GM19193 (cell line): ENCODE results near the gene KCNIP1.

Source experiments
- POLR2A ChIP-seq: IDR thresholded peaks from 4 replicates; pipeline ENCODE4 v1.6.1; 2011; ENCODE audit not compliant: insufficient read depth, insufficient read length; ENCODE audit errors: extremely low read depth

KCNIP1 gene

DNA sequence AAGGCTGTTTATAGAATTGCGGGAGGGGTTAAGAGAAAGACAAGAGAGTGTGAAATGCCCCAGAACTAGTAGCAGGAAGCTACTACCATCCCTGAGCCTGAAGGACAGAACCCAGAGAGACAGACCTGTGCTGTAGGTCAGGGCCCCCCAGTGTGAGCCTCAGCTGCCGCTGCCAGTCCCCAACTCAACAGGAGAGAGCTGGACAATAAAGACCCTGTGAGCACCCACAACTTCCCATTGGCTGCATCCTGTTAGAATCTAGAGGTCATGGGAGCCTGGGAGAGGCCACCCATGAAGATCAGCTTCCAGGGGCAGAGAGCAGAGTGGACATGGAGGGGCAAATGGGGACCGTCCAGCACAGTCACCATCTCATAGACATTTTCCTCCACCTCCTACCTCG, 152.5 kb downstream of the KCNIP1 start:
- no peak for TF ChIP-seq POLR2A

DNA sequence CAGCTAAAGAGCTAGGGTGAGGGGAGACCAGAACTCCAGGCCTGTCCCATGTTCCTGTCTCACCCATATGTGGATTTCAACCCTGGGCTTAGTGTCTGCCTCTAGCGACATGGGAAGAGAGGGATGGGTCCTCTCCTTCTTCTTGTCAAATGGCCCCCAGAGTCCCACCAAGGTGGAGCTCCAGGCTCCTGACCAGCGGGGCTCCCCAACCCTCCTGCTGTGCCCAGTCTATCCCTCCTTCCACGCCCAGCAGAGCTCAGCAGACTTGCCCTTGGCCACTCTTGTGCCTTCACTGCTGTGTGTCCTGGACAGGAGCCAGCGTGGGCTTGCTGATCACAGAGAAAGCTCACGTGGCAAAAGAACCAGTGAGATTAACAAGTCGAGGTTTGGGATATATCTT, 156.7 kb downstream of the KCNIP1 start:
- no peak for TF ChIP-seq POLR2A

DNA sequence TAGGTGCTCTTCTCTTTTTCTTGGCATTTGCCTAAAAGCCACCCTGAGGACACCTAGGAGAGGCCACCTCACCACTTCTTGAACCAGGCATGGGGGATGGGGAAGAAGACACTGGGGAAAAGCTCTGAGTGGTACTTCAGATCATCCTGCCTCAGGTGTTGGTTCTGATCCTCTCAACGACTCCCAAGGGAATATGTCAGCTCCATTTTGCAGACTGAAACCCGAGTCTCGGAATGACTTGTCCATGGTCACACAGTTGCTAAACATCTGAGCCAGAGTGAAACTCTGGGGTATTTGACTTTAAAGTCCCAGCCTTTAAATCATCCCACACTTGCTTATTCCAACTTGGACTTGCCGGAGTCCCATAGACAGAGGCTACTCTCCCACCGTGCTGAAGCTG, 159.1 kb downstream of the KCNIP1 start:
- TF ChIP-seq POLR2A, result no peak

DNA sequence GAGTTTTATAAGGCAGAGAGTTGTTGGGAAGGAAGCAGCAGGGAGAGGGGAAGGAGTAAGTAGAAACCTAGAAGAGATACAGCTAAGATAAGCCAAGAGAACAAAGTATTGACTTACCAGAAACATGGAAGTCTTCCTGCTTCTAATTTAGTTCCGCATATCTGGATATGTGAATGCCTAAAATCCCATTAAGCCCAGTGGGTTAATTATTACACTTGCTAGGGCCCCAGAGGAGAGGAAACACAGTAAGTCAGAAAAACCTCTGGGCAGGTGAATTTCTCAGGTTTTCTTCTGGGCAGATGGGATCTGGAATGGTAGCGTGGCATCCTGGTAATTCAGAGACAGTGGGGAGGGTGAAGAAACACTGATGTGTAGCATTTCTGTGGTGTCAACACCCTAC, 175.0 kb downstream of the KCNIP1 start:
- no peak for TF ChIP-seq POLR2A

GRCh38 chr5:170681013-170681433, 177.2 kb downstream of the KCNIP1 start:
- TF ChIP-seq POLR2A, result no peak

DNA sequence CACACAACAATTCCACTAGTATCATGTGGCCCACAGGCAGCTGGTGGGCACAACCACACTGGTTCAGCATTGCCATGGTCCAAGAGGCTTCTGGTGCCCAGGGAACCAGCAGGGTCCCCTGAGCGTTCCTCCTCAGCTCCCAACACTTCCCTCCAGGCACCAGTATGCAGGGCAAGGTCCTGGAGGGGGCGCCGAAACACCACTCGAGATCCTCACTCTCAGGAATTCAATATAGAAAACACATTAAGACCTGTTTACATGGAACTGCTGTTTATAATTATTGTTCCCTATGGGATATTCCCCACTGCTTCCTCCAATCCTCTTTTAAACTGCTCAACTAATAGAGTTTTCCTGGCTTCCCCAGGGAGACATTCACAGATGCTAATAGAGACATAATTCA, 187.8 kb downstream of the KCNIP1 start:
- TF ChIP-seq POLR2A, result no peak

DNA sequence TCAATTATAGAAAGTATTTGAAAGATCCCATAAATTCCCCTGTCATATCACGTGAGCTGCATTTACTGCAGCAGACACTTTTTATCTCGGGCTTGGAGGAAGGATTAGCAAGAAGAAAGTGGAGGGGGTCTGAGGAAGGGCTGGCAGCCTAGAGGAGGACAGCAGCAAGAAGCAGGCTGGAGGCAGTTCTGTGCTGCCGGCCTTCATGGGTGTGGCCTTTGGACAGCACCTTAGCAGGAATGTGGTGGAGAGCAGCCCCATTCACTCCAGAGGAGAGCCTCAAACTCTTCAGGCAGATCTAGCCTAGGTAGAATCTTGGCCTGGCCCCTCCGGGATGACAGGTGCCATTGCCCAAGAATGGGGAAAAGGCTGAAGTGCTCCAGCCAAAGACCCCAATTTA, 189.9 kb downstream of the KCNIP1 start:
- no peak for TF ChIP-seq POLR2A

DNA sequence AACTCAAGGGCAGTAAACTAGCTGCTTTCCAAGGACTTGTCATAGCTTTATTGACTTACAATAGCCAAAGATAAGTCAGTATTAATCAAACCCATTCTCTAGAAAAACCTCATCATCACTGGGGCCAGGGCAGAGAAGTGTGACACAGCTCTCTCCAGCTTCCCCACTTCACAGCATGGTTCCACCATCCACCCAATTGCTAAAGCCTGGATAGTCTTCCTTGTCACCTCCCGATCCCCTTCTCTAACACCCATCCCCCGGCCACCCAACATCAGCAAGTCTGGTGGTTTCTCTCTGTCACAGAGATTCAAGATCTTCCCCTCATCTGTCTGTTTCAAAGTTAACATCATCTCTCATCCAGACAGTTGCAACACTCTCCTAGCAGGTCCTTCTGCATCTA, 191.1 kb downstream of the KCNIP1 start:
- TF ChIP-seq POLR2A, result no peak

GRCh38 chr5:170697031-170697430, 193.2 kb downstream of the KCNIP1 start:
- TF ChIP-seq POLR2A, result no peak

GRCh38 chr5:170700503-170700902, 196.7 kb downstream of the KCNIP1 start:
- TF ChIP-seq POLR2A, result no peak

DNA sequence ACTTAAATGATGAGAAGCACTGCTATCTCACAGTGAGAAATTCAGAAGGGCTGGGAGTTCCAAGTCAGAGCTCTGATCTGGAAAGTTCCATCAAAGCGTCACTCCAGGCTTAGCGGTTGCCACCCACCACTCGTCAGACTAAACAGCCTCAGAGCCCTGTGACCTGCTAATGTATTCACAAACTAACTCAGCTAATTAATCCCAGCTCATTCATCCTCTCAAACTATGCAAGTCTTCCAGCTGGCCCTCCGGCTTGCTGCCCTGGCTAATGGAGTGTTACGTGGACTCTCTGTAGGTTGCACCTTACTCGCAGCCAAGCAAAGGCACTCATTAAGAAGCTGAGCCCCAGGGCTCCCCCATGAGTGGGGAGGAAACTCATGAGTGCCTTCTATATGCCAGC, 197.5 kb downstream of the KCNIP1 start:
- no peak for TF ChIP-seq POLR2A

- no peak for TF ChIP-seq POLR2A
Observed at GRCh38 chr5:170704417-170705192, 200.8 kb downstream of the KCNIP1 start.

- TF ChIP-seq POLR2A, result no peak
Observed at GRCh38 chr5:170709640-170710039, 205.8 kb downstream of the KCNIP1 start.

GRCh38 chr5:170711300-170711699, 207.5 kb downstream of the KCNIP1 start:
- TF ChIP-seq POLR2A, result no peak

GRCh38 chr5:170715141-170715540, 211.3 kb downstream of the KCNIP1 start:
- TF ChIP-seq POLR2A, result no peak

DNA sequence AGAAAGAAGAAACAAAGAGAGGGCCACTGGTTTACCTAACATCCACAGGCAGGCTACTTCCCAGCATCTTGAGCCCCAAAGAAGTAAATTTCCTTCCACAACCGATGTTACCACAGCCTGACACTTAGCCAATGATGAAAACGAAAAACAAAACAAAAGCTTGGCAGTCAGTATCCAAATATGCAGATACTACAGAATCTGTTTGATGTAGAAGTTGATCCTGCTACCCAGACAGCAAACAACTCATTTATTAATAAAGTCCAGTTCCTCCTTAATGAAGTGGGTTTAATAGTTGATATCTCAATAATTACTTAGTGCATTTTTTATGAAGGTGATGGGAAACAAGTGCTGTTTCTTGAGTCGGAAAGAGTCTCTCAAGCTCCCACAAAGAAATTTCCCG, 212.6 kb downstream of the KCNIP1 start:
- TF ChIP-seq POLR2A, result no peak

- TF ChIP-seq POLR2A, result no peak
Observed at GRCh38 chr5:170719551-170719950, 215.7 kb downstream of the KCNIP1 start.
